ENCODE results near the gene LIPC. TPM values are rescaled to one million over a fixed set of nuclear protein-coding genes. Genes with fewer than 3 reads are reported as not detected.

The LIPC gene
- polyA plus RNA-seq, 1 experiment = 0.31 TPM

DNA sequence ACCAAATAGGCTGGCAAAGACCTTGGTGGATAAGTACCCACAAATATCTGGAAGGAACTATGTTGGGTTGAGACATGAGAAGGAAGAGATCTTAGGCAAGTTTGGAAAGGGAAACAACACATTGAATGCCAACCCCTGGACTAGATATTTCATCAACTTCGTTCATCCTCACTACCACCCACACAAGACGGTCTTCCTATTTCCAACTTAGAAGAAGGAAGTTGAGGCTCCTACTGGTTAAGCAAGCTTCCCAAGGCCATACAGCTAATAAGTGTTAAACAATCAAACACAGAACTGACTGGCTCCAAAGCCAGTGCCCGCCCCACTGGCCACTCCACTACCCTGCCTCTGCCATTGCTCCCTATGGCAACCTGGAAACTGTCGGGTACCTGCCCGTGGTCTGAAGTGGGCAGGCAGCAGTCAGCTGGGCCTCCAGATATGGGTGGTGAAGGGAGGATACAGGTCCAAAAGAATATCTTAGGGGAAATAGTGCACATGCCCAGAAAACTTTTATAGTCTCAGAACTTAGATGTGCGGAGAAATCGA lies 94.9 kb downstream of the LIPC start:
- TF ChIP-seq, protein P1, sequence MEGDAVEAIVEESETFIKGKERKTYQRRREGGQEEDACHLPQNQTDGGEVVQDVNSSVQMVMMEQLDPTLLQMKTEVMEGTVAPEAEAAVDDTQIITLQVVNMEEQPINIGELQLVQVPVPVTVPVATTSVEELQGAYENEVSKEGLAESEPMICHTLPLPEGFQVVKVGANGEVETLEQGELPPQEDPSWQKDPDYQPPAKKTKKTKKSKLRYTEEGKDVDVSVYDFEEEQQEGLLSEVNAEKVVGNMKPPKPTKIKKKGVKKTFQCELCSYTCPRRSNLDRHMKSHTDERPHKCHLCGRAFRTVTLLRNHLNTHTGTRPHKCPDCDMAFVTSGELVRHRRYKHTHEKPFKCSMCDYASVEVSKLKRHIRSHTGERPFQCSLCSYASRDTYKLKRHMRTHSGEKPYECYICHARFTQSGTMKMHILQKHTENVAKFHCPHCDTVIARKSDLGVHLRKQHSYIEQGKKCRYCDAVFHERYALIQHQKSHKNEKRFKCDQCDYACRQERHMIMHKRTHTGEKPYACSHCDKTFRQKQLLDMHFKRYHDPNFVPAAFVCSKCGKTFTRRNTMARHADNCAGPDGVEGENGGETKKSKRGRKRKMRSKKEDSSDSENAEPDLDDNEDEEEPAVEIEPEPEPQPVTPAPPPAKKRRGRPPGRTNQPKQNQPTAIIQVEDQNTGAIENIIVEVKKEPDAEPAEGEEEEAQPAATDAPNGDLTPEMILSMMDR (IDR thresholded peaks at IDR 0.05; ENCODE audit: insufficient read depth, low read depth, low read length) = no peak
- Histone ChIP-seq H3K4me3 (ENCODE audit: low read depth, low read length) (no peak overlapping the region), H3K27me3 (ENCODE audit: control insufficient read depth, insufficient read depth, low read length) (peaks cover 3% of the 10 kb centered on the region; the same call in 1 of the 2 replicates), H3K36me3 (ENCODE audit: control insufficient read depth, insufficient read depth, low read length) (no peaks in the 10 kb centered on the region)
- DNase-seq (ENCODE audit: low read depth) = no peak
- ChIA-PET CTCF (interaction anchor here (1.0 kb wide), 1 partner anchor 29 kb away, joined by 3 read pairs; no protein-coding TSS in a partner anchor), POLR2A (no interaction called here)

DNA sequence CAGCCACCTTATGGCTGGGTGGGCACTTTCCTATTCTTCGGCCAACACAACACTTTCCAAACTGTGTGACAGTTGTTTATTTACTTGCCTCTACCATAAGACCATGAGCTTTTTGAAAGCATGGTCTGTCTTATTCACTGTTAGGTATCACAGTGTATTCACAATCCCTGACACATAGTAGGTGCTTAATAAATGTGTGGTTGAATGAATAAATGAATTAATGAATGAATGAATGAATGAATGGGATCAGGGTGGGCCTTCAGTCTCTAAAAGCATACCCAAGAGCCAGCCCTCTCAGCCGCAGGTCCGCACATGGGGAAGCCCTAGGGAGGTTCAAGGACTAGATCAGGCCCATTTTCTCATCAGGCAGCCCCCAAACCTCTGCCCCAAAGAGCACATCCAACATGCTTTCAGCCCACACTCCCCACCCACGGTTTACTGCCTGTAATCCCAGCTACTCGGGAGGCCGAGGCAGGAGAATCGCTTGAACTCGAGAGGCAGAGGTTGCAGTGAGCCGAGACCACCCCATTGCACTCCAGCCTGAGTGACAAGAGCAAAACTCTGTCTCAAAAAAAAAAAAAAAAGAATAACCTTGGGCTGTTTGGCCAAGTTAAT lies 95.9 kb downstream of the LIPC start:
- ChIA-PET POLR2A (no interaction called here), CTCF (interaction anchor here (0.8 to 1.4 kb wide), 2 partner anchors 11 to 314 kb away, joined by 3 to 4 read pairs; no protein-coding TSS in a partner anchor)
- H3K27me3 ChIP-seq (ENCODE audit: control insufficient read depth, insufficient read depth, low read length) = peaks cover 4% of the 10 kb centered on the region
- TF ChIP-seq, protein P1 (IDR thresholded peaks at IDR 0.05; ENCODE audit: insufficient read depth, low read depth, low read length) = no peak
- no peaks in the 10 kb centered on the region for H3K36me3 ChIP-seq (ENCODE audit: control insufficient read depth, insufficient read depth, low read length)
- no peak for DNase-seq (ENCODE audit: low read depth)
- no peak overlapping the region for H3K4me3 ChIP-seq (ENCODE audit: low read depth, low read length)

DNA sequence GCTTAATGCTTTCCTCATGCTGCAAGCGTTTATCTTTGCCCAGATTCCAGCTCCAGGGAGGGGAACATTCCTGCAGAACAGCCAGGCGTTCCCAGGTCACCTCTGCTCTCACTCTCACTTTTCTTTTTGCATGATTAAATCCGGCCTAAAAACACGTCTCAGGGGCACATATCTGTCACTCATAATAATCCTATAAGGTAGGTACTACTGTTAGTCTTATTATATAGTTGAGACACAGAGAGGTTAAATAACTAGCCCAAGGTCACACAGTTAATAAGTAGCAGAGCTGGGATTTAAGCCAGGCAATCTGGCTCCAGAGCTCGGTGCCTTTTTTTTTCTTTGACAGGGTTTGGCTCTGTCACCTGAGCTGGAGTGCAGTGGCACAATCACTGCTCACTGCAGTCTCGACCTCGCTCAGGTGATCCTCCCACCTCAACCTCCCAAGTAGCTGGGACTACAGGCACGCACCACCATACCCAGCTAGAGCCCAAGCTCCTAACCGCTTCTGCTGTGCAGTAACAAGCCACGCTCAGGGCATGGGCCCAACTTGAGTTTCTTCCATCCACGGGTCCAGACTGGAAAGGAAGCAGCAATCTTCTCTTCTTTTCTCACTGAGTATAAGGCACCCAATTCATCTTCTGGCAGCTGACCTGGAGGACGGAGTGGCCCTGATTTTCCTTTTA lies 96.5 kb downstream of the LIPC start:
- ChIA-PET POLR2A (no interaction called here), CTCF (interaction anchor here (0.8 to 1.4 kb wide), 3 partner anchors 11 to 315 kb away, joined by 3 to 4 read pairs (median 3); no protein-coding TSS in a partner anchor)
- DNase-seq (ENCODE audit: low read depth) = no peak
- Histone ChIP-seq H3K27me3 (ENCODE audit: control insufficient read depth, insufficient read depth, low read length) (peaks cover 4% of the 10 kb centered on the region), H3K4me3 (ENCODE audit: low read depth, low read length) (no peak overlapping the region), H3K36me3 (ENCODE audit: control insufficient read depth, insufficient read depth, low read length) (no peaks in the 10 kb centered on the region)
- TF ChIP-seq, protein P1 (IDR thresholded peaks at IDR 0.05; ENCODE audit: insufficient read depth, low read depth, low read length) = no peak

DNA sequence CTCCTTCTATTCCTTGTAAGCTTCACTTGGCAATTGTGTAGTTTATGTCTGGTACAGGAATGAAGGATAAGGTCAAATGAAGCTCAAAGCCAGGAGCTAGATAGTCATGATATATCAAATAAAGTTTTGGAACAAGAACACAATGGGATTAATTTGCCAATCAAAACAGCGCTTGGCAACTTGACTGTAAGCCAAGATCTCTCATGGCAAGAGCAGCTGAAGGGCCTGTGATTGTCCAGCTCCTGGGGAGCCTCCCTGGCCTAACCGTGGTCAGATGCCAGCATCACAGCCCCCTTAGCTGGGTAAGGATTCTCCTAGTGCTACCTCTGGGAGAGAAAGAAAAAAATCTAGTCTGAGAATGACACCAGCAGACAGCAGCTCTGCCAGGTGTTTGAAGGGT lies 97.2 kb downstream of the LIPC start:
- TF ChIP-seq, protein P1 (IDR thresholded peaks at IDR 0.05; ENCODE audit: insufficient read depth, low read depth, low read length) = no peak
- POLR2A ChIA-PET = no interaction called here
- no peak overlapping the region for H3K4me3 ChIP-seq (ENCODE audit: low read depth, low read length)
- no peaks in the 10 kb centered on the region for H3K36me3 ChIP-seq (ENCODE audit: control insufficient read depth, insufficient read depth, low read length)
- no peak for DNase-seq (ENCODE audit: low read depth)
- CTCF ChIA-PET = interaction anchor here (1.3 kb wide), 1 partner anchor 11 kb away, joined by 3 read pairs; no protein-coding TSS in a partner anchor
- H3K27me3 ChIP-seq (ENCODE audit: control insufficient read depth, insufficient read depth, low read length) = peaks cover 5% of the 10 kb centered on the region

DNA sequence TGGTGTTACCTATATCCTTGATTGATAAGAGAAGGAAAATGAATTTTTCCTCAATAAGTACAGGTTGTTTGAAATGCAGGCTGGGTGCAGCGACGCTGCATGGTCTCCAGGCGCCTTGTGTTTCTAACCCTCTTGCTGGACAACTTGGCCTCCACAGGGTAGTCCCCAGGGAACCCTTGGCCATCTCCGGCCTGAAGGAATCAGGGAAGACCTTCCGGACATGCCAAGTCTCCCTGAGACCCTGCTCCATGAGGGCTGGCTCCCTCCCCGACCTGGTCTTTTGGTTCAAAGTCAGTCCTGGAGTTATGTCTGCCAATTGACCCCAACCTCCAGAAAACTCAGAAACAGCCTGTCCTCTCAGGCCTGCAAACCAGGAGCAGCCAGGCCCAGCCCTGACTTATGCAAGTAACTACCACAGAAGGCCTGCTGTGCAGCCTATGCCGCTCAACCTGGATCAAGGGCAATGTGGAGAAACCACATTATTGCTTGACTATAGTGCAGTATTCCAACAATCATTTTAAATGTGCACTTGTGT lies 98.3 kb downstream of the LIPC start:
- no peak overlapping the region for H3K4me3 ChIP-seq (ENCODE audit: low read depth, low read length)
- CTCF ChIA-PET = no interaction called here
- POLR2A ChIA-PET = no interaction called here
- peaks cover 7% of the 10 kb centered on the region for H3K27me3 ChIP-seq (ENCODE audit: control insufficient read depth, insufficient read depth, low read length)
- TF ChIP-seq, protein P1 (IDR thresholded peaks at IDR 0.05; ENCODE audit: insufficient read depth, low read depth, low read length) = no peak
- no peak for DNase-seq (ENCODE audit: low read depth)
- H3K36me3 ChIP-seq (ENCODE audit: control insufficient read depth, insufficient read depth, low read length) = no peaks in the 10 kb centered on the region

Data from BJ (cell line).